Medulla oblongata (tissue), 1 donor: ENCODE measurements around the gene ZNF555.
A peak's percentile ranks its signal among the peaks of the same experiment; 100 is the strongest.
"Not testable (repeated sequence)": the region's sequence is repeated elsewhere in the genome, so short reads cannot be mapped to it uniquely, and the experiment has no call there.

Experiments used
- DNase-seq: peaks from one replicate; pipeline ENCODE4 v3.0.0-alpha.2; 2015; ENCODE audit errors: extremely low spot score

ZNF555 gene

GRCh38 chr19:2840794-2841791, at the start of gene ZNF555:
ZNF555 (plus strand) TSS chr19:2841475; CDS start chr19:2841573, 98 bp downstream.
- peak; percentile 99 for DNase-seq

- DNase-seq: no peak
Observed at GRCh38 chr19:2791876-2792275, 49.4 kb upstream of the ZNF555 start.

GRCh38 chr19:2792666-2793065, 48.6 kb upstream of the ZNF555 start:
- DNase-seq: not testable (repeated sequence)

- no peak for DNase-seq
Observed at GRCh38 chr19:2793126-2793525, 48.1 kb upstream of the ZNF555 start.

- no peak for DNase-seq
Observed at GRCh38 chr19:2793577-2793976, 47.7 kb upstream of the ZNF555 start.

- no peak for DNase-seq
Observed at GRCh38 chr19:2795827-2796658, 45.2 kb upstream of the ZNF555 start.

- no peak for DNase-seq
Observed at GRCh38 chr19:2796659-2797266, 44.5 kb upstream of the ZNF555 start.

- DNase-seq: no peak
Observed at GRCh38 chr19:2797280-2797679, 44.0 kb upstream of the ZNF555 start.

- no peak for DNase-seq
Observed at GRCh38 chr19:2798158-2798685, 43.1 kb upstream of the ZNF555 start.

GRCh38 chr19:2798733-2799132, 42.5 kb upstream of the ZNF555 start:
- DNase-seq: no peak

- DNase-seq: no peak
Observed at GRCh38 chr19:2799273-2800020, 41.8 kb upstream of the ZNF555 start.

- no peak for DNase-seq
Observed at GRCh38 chr19:2800506-2800905, 40.8 kb upstream of the ZNF555 start.

GRCh38 chr19:2802826-2803225, 38.4 kb upstream of the ZNF555 start:
- DNase-seq: no peak

GRCh38 chr19:2803486-2804155, 37.7 kb upstream of the ZNF555 start:
- no peak for DNase-seq

- no peak for DNase-seq
Observed at GRCh38 chr19:2804156-2805004, 36.9 kb upstream of the ZNF555 start.

GRCh38 chr19:2805261-2805900, 35.9 kb upstream of the ZNF555 start:
- DNase-seq: no peak

- DNase-seq: no peak
Observed at GRCh38 chr19:2805991-2806649, 35.2 kb upstream of the ZNF555 start.

GRCh38 chr19:2806736-2807378, 34.4 kb upstream of the ZNF555 start:
- DNase-seq: no peak
